GM13976 (cell line): ENCODE data around the gene BATF2.

ENCODE experiments used
- DNase-seq: peaks from one replicate; pipeline ENCODE4 v3.0.0; 2012; ENCODE audit warnings: low spot score
- CTCF ChIP-seq: IDR thresholded peaks from 2 replicates; pipeline ENCODE4 v1.5.1; 2012; ENCODE audit warnings: borderline replicate concordance, mild to moderate bottlenecking; ENCODE audit not compliant: insufficient read depth; ENCODE audit errors: extremely low read depth, missing control alignments, control extremely low read depth
- in situ Hi-C: fragments of 300-500 bp; cut with MboI; formaldehyde crosslinking; loops from one replicate; pipeline ENCODE4 v1.12.0; 2022; ENCODE audit warnings: low sequenced_read_pairs, mixed read lengths, inconsistent platforms; ENCODE audit not compliant: unreplicated experiment

The BATF2 gene

GRCh38 chr11:65003282-65003681 is 6.5 kb upstream of the BATF2 start:
- in situ Hi-C loops = no loop called here
- no peak for DNase-seq
- no peak for TF ChIP-seq CTCF

- in situ Hi-C loops = no loop called here
- no peak for DNase-seq
- TF ChIP-seq CTCF = no peak
These were observed 5.9 kb upstream of the BATF2 start for GRCh38 chr11:65002706-65003105.

GRCh38 chr11:64999478-64999877 is 2.7 kb upstream of the BATF2 start:
- no peak for TF ChIP-seq CTCF
- no peak for DNase-seq
- in situ Hi-C loops = no loop called here

- TF ChIP-seq CTCF = no peak
- no peak for DNase-seq
- in situ Hi-C loops = no loop called here
These were observed 2.1 kb upstream of the BATF2 start for GRCh38 chr11:64998690-64999431.

- TF ChIP-seq CTCF = no peak
- in situ Hi-C loops = no loop called here
- DNase-seq = no peak
These were observed 1.4 kb upstream of the BATF2 start for GRCh38 chr11:64998141-64998540.

- TF ChIP-seq CTCF = no peak
- in situ Hi-C loops = no loop called here
- no peak for DNase-seq
These were observed 453 bp downstream of the BATF2 start for GRCh38 chr11:64996327-64996709.

- TF ChIP-seq CTCF = no peak
- no peak for DNase-seq
- in situ Hi-C loops = no loop called here
These were observed 2.5 kb downstream of the BATF2 start for GRCh38 chr11:64994318-64994717.
